PC-9 (cell line): ENCODE measurements around the gene ARFIP1. TPM values are rescaled to one million over a fixed set of nuclear protein-coding genes. Genes with fewer than 3 reads are reported as not detected.

Experiments used
- BruUV-seq: library from RNA; stranded (reverse); fragments of 400-500 nt; replicated peaks from 2 replicates; lab custom pipeline; 2021; lab: Mats Ljungman, UMichigan
- CTCF ChIA-PET: fragments of 300-600 bp; sonication (Branson Sonifier 250); formaldehyde crosslinking; loops from one replicate; lab custom pipeline; 2022; ENCODE audit warnings: antibody characterized with exemption; lab: Charles Lee
- POLR2A ChIA-PET: fragments of 300-600 bp; sonication (Branson Sonifier 250); formaldehyde crosslinking; loops from one replicate; lab custom pipeline; 2022; ENCODE audit warnings: antibody characterized with exemption; ENCODE audit not compliant: unreplicated experiment; lab: Charles Lee
- DNase-seq, 2 experiments: peaks; one replicate each; pipeline versions ENCODE4 v3.0.0 to v3.0.0-alpha.2; 2015 to 2022; ENCODE audit warnings: mixed read lengths in 1 of 2
- H2AFZ ChIP-seq: fragments of 200-600 bp; sonication (generic); 2 replicates; pipeline ENCODE4 v1.8.1; 2017; ENCODE audit warnings: antibody characterized with exemption
- H3F3A ChIP-seq: fragments of 200-600 bp; sonication (generic); 2 replicates; pipeline ENCODE4 v1.8.1; 2017; ENCODE audit warnings: antibody characterized with exemption, mild to moderate bottlenecking, low read depth; ENCODE audit not compliant: insufficient read depth
- H3K27ac ChIP-seq: fragments of 200-600 bp; sonication (generic); 2 replicates; pipeline ENCODE4 v1.6.1; 2016; ENCODE audit warnings: mixed run types
- H3K27me3 ChIP-seq: fragments of 200-600 bp; sonication (generic); 2 replicates; pipeline ENCODE4 v1.6.1; 2016; ENCODE audit warnings: low read depth, mixed run types; ENCODE audit not compliant: insufficient read depth
- H3K36me3 ChIP-seq: fragments of 200-600 bp; sonication (generic); 2 replicates; pipeline ENCODE4 v1.6.1; 2016; ENCODE audit warnings: low read depth, mixed run types
- H3K4me1 ChIP-seq: fragments of 200-600 bp; sonication (generic); replicated peaks from 2 replicates; pipeline ENCODE4 v1.6.1; 2016; ENCODE audit warnings: mixed run types; ENCODE audit not compliant: insufficient read depth
- H3K4me2 ChIP-seq: fragments of 200-600 bp; sonication (generic); 2 replicates; pipeline ENCODE4 v1.6.1; 2017; ENCODE audit warnings: mixed run types
- H3K4me3 ChIP-seq: fragments of 200-600 bp; sonication (generic); 2 replicates; pipeline ENCODE4 v1.6.1; 2016; ENCODE audit warnings: mixed run types
- H3K79me2 ChIP-seq: fragments of 200-600 bp; sonication (generic); 2 replicates; pipeline ENCODE4 v1.6.1; 2017; ENCODE audit warnings: low read depth, mixed run types
- H3K9me2 ChIP-seq: fragments of 200-600 bp; sonication (generic); 2 replicates; pipeline ENCODE4 v1.8.1; 2017; ENCODE audit warnings: mild to moderate bottlenecking; ENCODE audit not compliant: insufficient read depth
- H3K9me3 ChIP-seq: fragments of 200-600 bp; sonication (generic); 2 replicates; pipeline ENCODE4 v1.8.1; 2016; ENCODE audit warnings: low read depth; ENCODE audit not compliant: insufficient read depth
- H4K20me1 ChIP-seq: fragments of 200-600 bp; sonication (generic); 2 replicates; pipeline ENCODE4 v1.8.1; 2017; ENCODE audit not compliant: insufficient read depth
- EZH2 ChIP-seq: fragments of 200-600 bp; sonication (generic); IDR thresholded peaks from 2 replicates; pipeline ENCODE4 v1.8.0; 2017; ENCODE audit warnings: antibody characterized with exemption, low read depth
- intact Hi-C: fragments of 100-400 bp; cut with micrococcal nuclease; formaldehyde crosslinking; loops from one replicate; pipeline ENCODE4 v1.10.0; 2022; ENCODE audit not compliant: unreplicated experiment
- total RNA-seq: library from RNA; stranded (reverse); gene quantifications from 2 replicates; pipeline ENCODE4 v1.2.3, GENCODE V29; 2021
- TF ChIP-seq, protein P1 (sequence below): fragments of 200-600 bp; sonication (generic); conservative IDR thresholded peaks from 2 replicates; pipeline ENCODE4 v1.6.1; 2017; ENCODE audit warnings: mixed run types, antibody characterized with exemption, mild to moderate bottlenecking, moderate library complexity

ARFIP1 gene
- total RNA-seq, 1 experiment from 2014 or later: 38.4 TPM

DNA sequence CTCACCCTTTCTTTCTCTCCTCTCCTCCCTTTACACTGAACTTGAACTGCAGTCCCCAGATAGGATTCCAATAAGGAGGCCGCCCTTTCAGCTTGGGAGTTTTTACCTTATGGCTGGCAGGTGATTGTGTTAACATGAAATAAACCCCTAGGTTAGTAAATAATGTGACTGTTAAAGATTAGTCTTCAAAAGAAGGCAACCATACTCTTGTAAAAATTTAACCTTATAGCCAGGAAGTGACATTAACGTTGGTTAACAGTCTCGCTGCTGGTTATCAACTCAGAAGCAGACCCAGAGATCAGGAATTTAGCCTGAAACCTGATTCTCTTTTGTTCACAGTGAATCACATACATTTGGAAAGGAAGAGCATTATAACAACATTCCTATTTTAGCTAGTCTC, 171.6 kb downstream of the ARFIP1 start:
- CTCF ChIA-PET: no interaction called here
- no TSS peak for BruUV-seq
- Histone ChIP-seq H3K9me2 (no peaks in the 10 kb centered on the region), H3K4me1 (no peaks in the 10 kb centered on the region), H3K9me3 (no peaks in the 10 kb centered on the region), H3K27ac (no peak overlapping the region), H2AFZ (no peak overlapping the region), H3K4me3 (no peak overlapping the region), H3F3A (no peaks in the 10 kb centered on the region), H3K27me3 (no peaks in the 10 kb centered on the region), H4K20me1 (no peaks in the 10 kb centered on the region), H3K4me2 (no peak overlapping the region), H3K36me3 (no peaks in the 10 kb centered on the region), H3K79me2 (no peaks in the 10 kb centered on the region)
- intact Hi-C loops: no loop called here
- POLR2A ChIA-PET: no interaction called here
- no peak for DNase-seq
- no peak for TF ChIP-seq EZH2
- TF ChIP-seq, protein P1, sequence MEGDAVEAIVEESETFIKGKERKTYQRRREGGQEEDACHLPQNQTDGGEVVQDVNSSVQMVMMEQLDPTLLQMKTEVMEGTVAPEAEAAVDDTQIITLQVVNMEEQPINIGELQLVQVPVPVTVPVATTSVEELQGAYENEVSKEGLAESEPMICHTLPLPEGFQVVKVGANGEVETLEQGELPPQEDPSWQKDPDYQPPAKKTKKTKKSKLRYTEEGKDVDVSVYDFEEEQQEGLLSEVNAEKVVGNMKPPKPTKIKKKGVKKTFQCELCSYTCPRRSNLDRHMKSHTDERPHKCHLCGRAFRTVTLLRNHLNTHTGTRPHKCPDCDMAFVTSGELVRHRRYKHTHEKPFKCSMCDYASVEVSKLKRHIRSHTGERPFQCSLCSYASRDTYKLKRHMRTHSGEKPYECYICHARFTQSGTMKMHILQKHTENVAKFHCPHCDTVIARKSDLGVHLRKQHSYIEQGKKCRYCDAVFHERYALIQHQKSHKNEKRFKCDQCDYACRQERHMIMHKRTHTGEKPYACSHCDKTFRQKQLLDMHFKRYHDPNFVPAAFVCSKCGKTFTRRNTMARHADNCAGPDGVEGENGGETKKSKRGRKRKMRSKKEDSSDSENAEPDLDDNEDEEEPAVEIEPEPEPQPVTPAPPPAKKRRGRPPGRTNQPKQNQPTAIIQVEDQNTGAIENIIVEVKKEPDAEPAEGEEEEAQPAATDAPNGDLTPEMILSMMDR: no peak

GRCh38 chr4:152953514-152953913, 173.8 kb downstream of the ARFIP1 start:
- Histone ChIP-seq H3K4me3 (no peak overlapping the region), H3K4me2 (no peak overlapping the region), H3K27ac (no peak overlapping the region), H3K9me3 (no peaks in the 10 kb centered on the region), H3K4me1 (no peaks in the 10 kb centered on the region), H3K9me2 (no peaks in the 10 kb centered on the region), H3K36me3 (no peaks in the 10 kb centered on the region), H3F3A (no peaks in the 10 kb centered on the region), H2AFZ (no peak overlapping the region), H4K20me1 (no peaks in the 10 kb centered on the region), H3K27me3 (no peaks in the 10 kb centered on the region), H3K79me2 (no peaks in the 10 kb centered on the region)
- POLR2A ChIA-PET: no interaction called here
- CTCF ChIA-PET: no interaction called here
- no peak for DNase-seq
- intact Hi-C loops: no loop called here
- TF ChIP-seq, protein P1: no peak
- no peak for TF ChIP-seq EZH2
- BruUV-seq: no TSS peak

DNA sequence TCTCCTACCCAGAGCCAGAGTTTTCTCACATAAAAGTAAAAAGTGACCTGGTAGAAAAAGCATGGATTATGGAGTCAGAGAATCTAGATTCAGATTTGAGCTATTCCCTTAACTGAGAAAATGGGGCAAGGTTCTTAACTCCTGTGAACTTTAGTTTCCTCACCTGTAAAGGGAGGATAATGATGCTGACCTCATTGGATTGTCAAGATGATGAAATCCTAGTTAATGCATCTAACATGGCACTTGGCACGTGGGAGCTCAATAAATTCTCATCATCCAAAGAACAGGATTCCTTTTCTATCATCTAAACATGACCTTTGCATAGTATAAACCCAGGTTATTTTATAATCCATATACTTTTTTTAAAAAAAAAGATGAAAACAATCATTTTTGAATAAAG, 175.0 kb downstream of the ARFIP1 start:
- no peaks in the 10 kb centered on the region for H3K4me1 ChIP-seq
- ChIA-PET POLR2A (interaction anchor here (0.7 kb wide), 1 partner anchor 14 kb away, joined by 5 read pairs; no protein-coding TSS in a partner anchor), CTCF (no interaction called here)
- no peaks in the 10 kb centered on the region for H3F3A ChIP-seq
- DNase-seq: no peak
- BruUV-seq: no TSS peak
- H3K79me2 ChIP-seq: no peaks in the 10 kb centered on the region
- no peaks in the 10 kb centered on the region for H3K9me3 ChIP-seq
- H3K27me3 ChIP-seq: no peaks in the 10 kb centered on the region
- no peaks in the 10 kb centered on the region for H3K9me2 ChIP-seq
- no peak overlapping the region for H3K4me3 ChIP-seq
- H4K20me1 ChIP-seq: no peaks in the 10 kb centered on the region
- no peak overlapping the region for H3K27ac ChIP-seq
- H3K4me2 ChIP-seq: no peak overlapping the region
- intact Hi-C loops: no loop called here
- no peak overlapping the region for H2AFZ ChIP-seq
- no peak for TF ChIP-seq EZH2
- TF ChIP-seq, protein P1: no peak
- H3K36me3 ChIP-seq: no peaks in the 10 kb centered on the region
